ENCODE results near the gene C2orf80.
"Not testable (repeated sequence)": the region's sequence is repeated elsewhere in the genome, so short reads cannot be mapped to it uniquely, and the experiment has no call there.

C2orf80 gene

GRCh38 chr2:208189810-208190503 is at the start of gene C2orf80:
TSS of gene C2orf80 (minus strand) at chr2:208190030. CDS start at chr2:208186986, 3,044 bp downstream.
- DNase-seq (ENCODE audit: low read depth, low spot score), result no peak

- DNase-seq (ENCODE audit: low read depth, low spot score), result no peak
Measured at GRCh38 chr2:208235860-208236259, 46.0 kb upstream of the C2orf80 start.

GRCh38 chr2:208234786-208235185 is 45.0 kb upstream of the C2orf80 start:
- DNase-seq (ENCODE audit: low read depth, low spot score), result no peak

- no peak for DNase-seq (ENCODE audit: low read depth, low spot score)
Measured at GRCh38 chr2:208228476-208228875, 38.6 kb upstream of the C2orf80 start.

GRCh38 chr2:208227581-208228232 is 37.9 kb upstream of the C2orf80 start:
- DNase-seq (ENCODE audit: low read depth, low spot score), result no peak

- peak; percentile 18 for DNase-seq (ENCODE audit: low read depth, low spot score)
Measured at GRCh38 chr2:208224802-208225201, 35.0 kb upstream of the C2orf80 start.

- DNase-seq (ENCODE audit: low read depth, low spot score), result peak; percentile 39
Measured at GRCh38 chr2:208222351-208222750, 32.5 kb upstream of the C2orf80 start.

- not testable (repeated sequence) for DNase-seq (ENCODE audit: low read depth, low spot score)
Measured at GRCh38 chr2:208221873-208222272, 32.0 kb upstream of the C2orf80 start.

- no peak for DNase-seq (ENCODE audit: low read depth, low spot score)
Measured at GRCh38 chr2:208210688-208211451, 21.0 kb upstream of the C2orf80 start.

- DNase-seq (ENCODE audit: low read depth, low spot score), result no peak
Measured at GRCh38 chr2:208208335-208209085, 18.7 kb upstream of the C2orf80 start.

- no peak for DNase-seq (ENCODE audit: low read depth, low spot score)
Measured at GRCh38 chr2:208207769-208208168, 17.9 kb upstream of the C2orf80 start.

- DNase-seq (ENCODE audit: low read depth, low spot score), result no peak
Measured at GRCh38 chr2:208204166-208204565, 14.3 kb upstream of the C2orf80 start.

- no peak for DNase-seq (ENCODE audit: low read depth, low spot score)
Measured at GRCh38 chr2:208195531-208195930, 5.7 kb upstream of the C2orf80 start.

- peak; percentile 20 for DNase-seq (ENCODE audit: low read depth, low spot score)
Measured at GRCh38 chr2:208192611-208193236, 2.9 kb upstream of the C2orf80 start.

GRCh38 chr2:208189069-208189809 is 591 bp downstream of the C2orf80 start:
- DNase-seq (ENCODE audit: low read depth, low spot score), result no peak

- DNase-seq (ENCODE audit: low read depth, low spot score), result no peak
Measured at GRCh38 chr2:208186893-208187292, 2.9 kb downstream of the C2orf80 start.

GRCh38 chr2:208186465-208186864 is 3.4 kb downstream of the C2orf80 start:
- DNase-seq (ENCODE audit: low read depth, low spot score), result no peak

- DNase-seq (ENCODE audit: low read depth, low spot score), result peak; percentile 17
Measured at GRCh38 chr2:208183972-208184705, 5.7 kb downstream of the C2orf80 start.

- DNase-seq (ENCODE audit: low read depth, low spot score), result no peak
Measured at GRCh38 chr2:208183526-208183925, 6.3 kb downstream of the C2orf80 start.

GRCh38 chr2:208182835-208183234 is 7.0 kb downstream of the C2orf80 start:
- DNase-seq (ENCODE audit: low read depth, low spot score), result no peak

All from astrocyte of the hippocampus (primary cell).